H1 (cell line): ENCODE data around the gene TRPC4. TPM values are rescaled to one million over a fixed set of nuclear protein-coding genes. Genes with fewer than 3 reads are reported as not detected.

Experiments
- CTCF ChIA-PET: fragments of 300-600 bp; sonication (Branson Sonifier 250); formaldehyde crosslinking; loops from one replicate; lab custom pipeline; 2021; ENCODE audit not compliant: partially characterized antibody; lab: Charles Lee
- POLR2A ChIA-PET: fragments of 300-600 bp; sonication (Branson Sonifier 250); formaldehyde crosslinking; loops from one replicate; lab custom pipeline; 2021; ENCODE audit warnings: inconsistent platforms; ENCODE audit not compliant: partially characterized antibody; lab: Charles Lee
- DNase-seq, 2 experiments: peaks; one replicate each; pipeline versions ENCODE4 v3.0.0 to v3.0.0-alpha.2; 2010 to 2022; ENCODE audit warnings: low spot score in 2 of 2, low read depth in 1 of 2, mixed read lengths in 1 of 2
- FAIRE-seq: peaks from 2 replicates; lab custom pipeline; 2011; peaks lifted over from hg19 to GRCh38; lab: Jason Lieb, UNC
- H2AFZ ChIP-seq: 2 replicates; pipeline ENCODE4 v1.8.1; 2012; ENCODE audit warnings: low read length, inconsistent platforms
- H2AK5ac ChIP-seq: 2 replicates; pipeline ENCODE4 v1.6.1; 2013; ENCODE audit warnings: low read depth, low read length
- H2BK120ac ChIP-seq: replicated peaks from 2 replicates; pipeline ENCODE3; 2013; ENCODE audit warnings: low read depth, low read length, inconsistent platforms
- H2BK12ac ChIP-seq: 2 replicates; pipeline ENCODE4 v1.6.1; 2013; ENCODE audit warnings: low read depth, low read length
- H2BK15ac ChIP-seq: 2 replicates; pipeline ENCODE4 v1.6.1; 2013; ENCODE audit warnings: low read length
- H2BK20ac ChIP-seq: 2 replicates; pipeline ENCODE4 v1.6.1; 2013; ENCODE audit warnings: low read length
- H2BK5ac ChIP-seq: 2 replicates; pipeline ENCODE4 v1.6.1; 2013; ENCODE audit warnings: low read depth, low read length
- H3K14ac ChIP-seq: 2 replicates; pipeline ENCODE4 v1.6.1; 2013; ENCODE audit warnings: inconsistent platforms; ENCODE audit not compliant: insufficient read length
- H3K18ac ChIP-seq: 2 replicates; pipeline ENCODE4 v1.6.1; 2013; ENCODE audit warnings: low read length; ENCODE audit errors: extremely low read depth
- H3K23ac ChIP-seq: 2 replicates; pipeline ENCODE4 v1.6.1; 2013; ENCODE audit warnings: inconsistent platforms; ENCODE audit not compliant: insufficient read length
- H3K23me2 ChIP-seq: 2 replicates; pipeline ENCODE4 v1.6.1; 2013; ENCODE audit warnings: low read depth, low read length
- H3K27ac ChIP-seq: 2 replicates; pipeline ENCODE4 v1.6.1; 2011; ENCODE audit warnings: low read depth, low read length, inconsistent platforms
- H3K27me3 ChIP-seq, 4 experiments: replicated peaks in 1 of 4; 1 replicate in 1 of 4; 2 replicates in 3 of 4; pipeline versions ENCODE4 v1.6.1 to v1.8.1; 2011 to 2013; ENCODE audit warnings: low read length in 3 of 4, mild to moderate bottlenecking in 3 of 4, inconsistent platforms in 2 of 4, mixed read lengths in 2 of 4, moderate library complexity in 1 of 4; ENCODE audit not compliant: control insufficient read depth in 3 of 4, insufficient read depth in 3 of 4; ENCODE audit errors: extremely low read depth in 1 of 4
- H3K36me3 ChIP-seq, 4 experiments: 2 replicates each; pipeline versions ENCODE4 v1.6.1 to v1.8.1; 2011 to 2013; ENCODE audit warnings: mild to moderate bottlenecking in 4 of 4, low read length in 3 of 4, moderate library complexity in 2 of 4, control low read depth in 1 of 4, inconsistent platforms in 1 of 4; ENCODE audit not compliant: insufficient read depth in 4 of 4, control insufficient read depth in 2 of 4
- H3K4ac ChIP-seq: replicated peaks from 2 replicates; pipeline ENCODE3; 2013; ENCODE audit warnings: low read length, low read depth, mixed read lengths, inconsistent platforms; ENCODE audit not compliant: insufficient read length
- H3K4me1 ChIP-seq, 4 experiments: replicated peaks in 1 of 4; 1 replicate in 1 of 4; 2 replicates in 3 of 4; pipeline versions ENCODE4 v1.6.1 to v1.8.1; 2011 to 2013; ENCODE audit warnings: low read length in 3 of 4, inconsistent platforms in 2 of 4, mixed read lengths in 1 of 4; ENCODE audit not compliant: insufficient read depth in 4 of 4, control insufficient read depth in 3 of 4
- H3K4me2 ChIP-seq, 2 experiments: 2 replicates each; pipeline versions ENCODE4 v1.6.1 to v1.8.1; 2011 to 2013; ENCODE audit warnings: low read depth in 2 of 2, low read length in 2 of 2, control low read depth in 1 of 2, inconsistent platforms in 1 of 2, mild to moderate bottlenecking in 1 of 2; ENCODE audit not compliant: insufficient read depth in 1 of 2
- H3K4me3 ChIP-seq, 4 experiments: fragments of 200-600, 300-600 bp in 1 of 4; sonication (generic), shearing (Covaris generic), sonication (Bioruptor Twin) in 1 of 4; 2 replicates each; pipeline versions ENCODE4 v1.5.1 to v1.8.1; 2011 to 2016; ENCODE audit warnings: low read length in 4 of 4, low read depth in 3 of 4, control low read depth in 2 of 4, inconsistent platforms in 2 of 4, mild to moderate bottlenecking in 2 of 4, mixed read lengths in 1 of 4, moderate library complexity in 1 of 4; ENCODE audit not compliant: insufficient read depth in 2 of 4; ENCODE audit errors: extremely low read depth in 1 of 4
- H3K56ac ChIP-seq: replicated peaks from 2 replicates; pipeline ENCODE3; 2013; ENCODE audit warnings: low read depth, mild to moderate bottlenecking, mixed read lengths, low read length, inconsistent platforms; ENCODE audit not compliant: insufficient read length
- H3K79me1 ChIP-seq: 2 replicates; pipeline ENCODE4 v1.6.1; 2013; ENCODE audit warnings: low read depth, low read length, control low read depth
- H3K79me2 ChIP-seq, 2 experiments: 2 replicates each; pipeline versions ENCODE4 v1.6.1 to v1.8.1; 2012 to 2013; ENCODE audit warnings: low read length in 2 of 2, mild to moderate bottlenecking in 2 of 2, inconsistent platforms in 1 of 2; ENCODE audit not compliant: insufficient read depth in 2 of 2, control insufficient read depth in 1 of 2
- H3K9ac ChIP-seq, 4 experiments: replicated peaks in 1 of 4; 1 replicate in 1 of 4; 2 replicates in 3 of 4; pipeline versions ENCODE4 v1.6.1 to v1.8.1; 2011 to 2013; ENCODE audit warnings: low read depth in 3 of 4, low read length in 3 of 4, control low read depth in 2 of 4, mild to moderate bottlenecking in 2 of 4, moderate library complexity in 2 of 4, inconsistent platforms in 1 of 4; ENCODE audit errors: extremely low read depth in 1 of 4
- H3K9me3 ChIP-seq, 2 experiments: 2 replicates each; pipeline versions ENCODE4 v1.6.1 to v1.8.1; 2012 to 2013; ENCODE audit warnings: mild to moderate bottlenecking in 2 of 2, moderate library complexity in 2 of 2, control low read depth in 1 of 2, inconsistent platforms in 1 of 2, low read depth in 1 of 2, low read length in 1 of 2, mixed read lengths in 1 of 2; ENCODE audit not compliant: insufficient read depth in 2 of 2
- H4K20me1 ChIP-seq, 2 experiments: replicated peaks in 1 of 2; 2 replicates each; pipeline versions ENCODE3 to v1.8.1; 2011 to 2013; ENCODE audit warnings: inconsistent platforms in 2 of 2, low read length in 2 of 2, mild to moderate bottlenecking in 1 of 2; ENCODE audit not compliant: insufficient read depth in 2 of 2, control insufficient read depth in 1 of 2
- H4K5ac ChIP-seq: 2 replicates; pipeline ENCODE4 v1.6.1; 2013; ENCODE audit warnings: low read length, low read depth, mixed read lengths, inconsistent platforms; ENCODE audit not compliant: insufficient read length
- H4K8ac ChIP-seq: 2 replicates; pipeline ENCODE4 v1.8.0; 2013; ENCODE audit warnings: mild to moderate bottlenecking, moderate library complexity, low read length, inconsistent platforms; ENCODE audit not compliant: insufficient read depth; ENCODE audit errors: extremely low read depth
- H4K91ac ChIP-seq: replicated peaks from 2 replicates; pipeline ENCODE3; 2013; ENCODE audit warnings: low read length, mixed read lengths, inconsistent platforms; ENCODE audit not compliant: insufficient read length
- CBX5 ChIP-seq: fragments of 300-800, 300-1000 bp; sonication (generic); IDR thresholded peaks from 2 replicates; pipeline ENCODE4 v1.7.1; 2016; ENCODE audit warnings: antibody characterized with exemption, low read length, low read depth
- CTBP2 ChIP-seq: IDR thresholded peaks from 2 replicates; pipeline ENCODE4 v1.7.0; 2011; ENCODE audit warnings: borderline replicate concordance, mild to moderate bottlenecking, moderate library complexity, mixed read lengths, low read length; ENCODE audit not compliant: insufficient read depth, insufficient read length
- EGR1 ChIP-seq: IDR thresholded peaks from 2 replicates; pipeline ENCODE4 v1.6.1; 2011; ENCODE audit warnings: low read depth, low read length, borderline replicate concordance
- HDAC2 ChIP-seq, 2 experiments: fragments of 300-600 bp in 1 of 2; sonication (generic) in 1 of 2; IDR thresholded peaks; 2 replicates each; pipeline ENCODE4 v1.6.1; 2011 to 2012; ENCODE audit warnings: low read depth in 2 of 2, low read length in 2 of 2, mild to moderate bottlenecking in 2 of 2, moderate library complexity in 2 of 2, borderline replicate concordance in 1 of 2, inconsistent platforms in 1 of 2
- HDAC6 ChIP-seq: IDR thresholded peaks from one replicate; pipeline ENCODE4 v1.7.1; 2012; ENCODE audit warnings: low read depth, mild to moderate bottlenecking, inconsistent platforms, low read length, moderate library complexity
- KDM4A ChIP-seq: IDR thresholded peaks from one replicate; pipeline ENCODE4 v1.7.1; 2012; ENCODE audit warnings: low read depth, mild to moderate bottlenecking, moderate library complexity, low read length, inconsistent platforms; ENCODE audit not compliant: severe bottlenecking
- POU5F1 ChIP-seq: IDR thresholded peaks from 2 replicates; pipeline ENCODE4 v1.6.1; 2011; ENCODE audit warnings: low read depth, mild to moderate bottlenecking, low read length, moderate library complexity
- RAD21 ChIP-seq, 2 experiments: IDR thresholded peaks in 1 of 2; conservative IDR thresholded peaks in 1 of 2; 2 replicates each; pipeline ENCODE4 v1.6.1; 2011; ENCODE audit warnings: low read depth in 2 of 2, low read length in 2 of 2, improper control_type of control experiment in 1 of 2, inconsistent platforms in 1 of 2, mild to moderate bottlenecking in 1 of 2, moderate library complexity in 1 of 2
- TCF12 ChIP-seq: IDR thresholded peaks from 2 replicates; pipeline ENCODE4 v1.6.1; 2011; ENCODE audit warnings: low read depth, mild to moderate bottlenecking, low read length
- WGBS, 2 experiments: shearing (Covaris generic) in 1 of 2; methylation state at CpG; one replicate each; pipeline versions ENCODE4 v1.1.6 to v1.1.7; 2013 to 2015; ENCODE audit warnings: low lambda C conversion rate in 2 of 2, mixed read lengths in 2 of 2, inconsistent platforms in 1 of 2, low coverage in 1 of 2, missing lambda C conversion rate in 1 of 2; ENCODE audit not compliant: insufficient replicate concordance in 2 of 2, insufficient coverage in 1 of 2, insufficient read length in 1 of 2; ENCODE audit errors: extremely low coverage in 1 of 2, missing lambda C conversion rate in 1 of 2; 5-methylcytosine and 5-hydroxymethylcytosine counted together
- polyA plus RNA-seq, 7 experiments: library from polyadenylated mRNA; depleted of rRNA in 3 of 7; stranded (reverse) in 5 of 7; unstranded in 2 of 7; fragments of >200 nt in 5 of 7; fragments of 200-250 nt in 2 of 7; gene quantifications; 1 replicate in 5 of 7; 2 replicates in 1 of 7; 4 replicates in 1 of 7; pipeline versions ENCODE4 v1.2.1 to v1.2.3, GENCODE V29; 2011 to 2013; ENCODE audit warnings: missing spikeins in 2 of 7, mixed read lengths in 2 of 7
- total RNA-seq: library from RNA; stranded (reverse); fragmentation: NEBNext Ultra II Directional; extraction: Animal tissue kit (Norgen Biotek cat#: 25700); gene quantifications from 2 replicates; pipeline ENCODE4 v1.2.1, GENCODE V29; 2021
- TF ChIP-seq, protein P1 (sequence below): IDR thresholded peaks from 2 replicates; pipeline ENCODE4 v1.6.1; 2012; ENCODE audit warnings: inconsistent platforms
- TF ChIP-seq, protein P2 (sequence below): IDR thresholded peaks from 2 replicates; pipeline ENCODE4 v1.6.1; 2011; ENCODE audit warnings: low read length, improper control_type of control experiment
- TF ChIP-seq, protein P3 (sequence below): IDR thresholded peaks from 2 replicates; pipeline ENCODE4 v1.6.1; 2012; ENCODE audit warnings: inconsistent platforms

The TRPC4 gene
- total and polyA plus RNA-seq, 2 of the 8 experiments (the other 6 are each of a cell fraction or from before 2014, with no cell fraction given) = 12.3 to 14.7 TPM

DNA sequence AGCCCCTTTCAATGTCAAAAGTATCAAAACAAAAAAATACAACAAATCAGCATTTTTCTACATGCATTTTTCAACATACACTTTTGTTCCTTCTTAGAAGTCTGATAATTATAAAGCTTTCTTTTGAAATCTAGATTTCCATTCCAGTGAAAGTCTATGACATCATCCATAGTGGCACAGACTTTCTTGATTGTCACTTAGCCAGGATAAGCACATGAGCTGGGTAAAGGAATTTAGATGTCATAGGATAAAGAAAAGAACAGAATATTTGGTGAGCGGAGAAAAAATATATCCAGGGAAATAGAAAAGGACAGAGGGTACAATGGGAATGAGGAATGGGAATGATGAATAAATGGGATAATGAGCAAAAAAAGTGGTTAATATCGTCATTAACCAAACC lies 15.1 kb upstream of the TRPC4 start:
- Histone ChIP-seq H4K20me1 (no peaks in the 10 kb centered on the region), H2AK5ac (no peak overlapping the region), H3K27me3 (no peaks in the 10 kb centered on the region), H2AFZ (no peak overlapping the region), H3K56ac (no peak overlapping the region), H2BK120ac (no peak overlapping the region), H3K36me3 (no peaks in the 10 kb centered on the region), H4K5ac (no peak overlapping the region), H2BK20ac (no peak overlapping the region), H3K23ac (no peak overlapping the region), H3K18ac (no peak overlapping the region), H3K4me3 (no peak overlapping the region), H3K23me2 (no peaks in the 10 kb centered on the region), H2BK12ac (no peak overlapping the region), H3K4me1 (no peaks in the 10 kb centered on the region), H3K27ac (no peak overlapping the region), H4K91ac (no peak overlapping the region), H3K4ac (no peak overlapping the region), H2BK5ac (no peak overlapping the region), H3K4me2 (no peak overlapping the region), H3K9ac (no peak overlapping the region), H2BK15ac (no peak overlapping the region), H3K79me1 (no peaks in the 10 kb centered on the region), H3K79me2 (no peaks in the 10 kb centered on the region), H3K14ac (no peak overlapping the region), H3K9me3 (no peaks in the 10 kb centered on the region), H4K8ac (no peak overlapping the region)
- WGBS, 2 experiments = 87% methylated on average over 2 of the region's 2 CpGs; no CpG with 5 or more reads in 1 of the 2 experiments
- DNase-seq (no peak), FAIRE-seq (no peak)
- CTCF ChIA-PET = no interaction called here
- POLR2A ChIA-PET = no interaction called here
- TF ChIP-seq, protein P1, sequence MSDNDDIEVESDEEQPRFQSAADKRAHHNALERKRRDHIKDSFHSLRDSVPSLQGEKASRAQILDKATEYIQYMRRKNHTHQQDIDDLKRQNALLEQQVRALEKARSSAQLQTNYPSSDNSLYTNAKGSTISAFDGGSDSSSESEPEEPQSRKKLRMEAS = no peak
- no peak for TF ChIP-seq KDM4A
- no peak for TF ChIP-seq POU5F1
- TF ChIP-seq TCF12 = no peak
- no peak for TF ChIP-seq EGR1
- no peak for TF ChIP-seq HDAC6
- TF ChIP-seq, protein P2, sequence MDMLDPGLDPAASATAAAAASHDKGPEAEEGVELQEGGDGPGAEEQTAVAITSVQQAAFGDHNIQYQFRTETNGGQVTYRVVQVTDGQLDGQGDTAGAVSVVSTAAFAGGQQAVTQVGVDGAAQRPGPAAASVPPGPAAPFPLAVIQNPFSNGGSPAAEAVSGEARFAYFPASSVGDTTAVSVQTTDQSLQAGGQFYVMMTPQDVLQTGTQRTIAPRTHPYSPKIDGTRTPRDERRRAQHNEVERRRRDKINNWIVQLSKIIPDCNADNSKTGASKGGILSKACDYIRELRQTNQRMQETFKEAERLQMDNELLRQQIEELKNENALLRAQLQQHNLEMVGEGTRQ = no peak
- TF ChIP-seq RAD21 (IDR thresholded peaks at IDR 0.05 in 1 of 2, conservative IDR thresholded peaks at IDR 0.05 in 1 of 2; ENCODE audit: low read depth in 2 of 2, low read length in 2 of 2) = no peak
- no peak for TF ChIP-seq CTBP2
- TF ChIP-seq CBX5 = no peak
- TF ChIP-seq, protein P3, sequence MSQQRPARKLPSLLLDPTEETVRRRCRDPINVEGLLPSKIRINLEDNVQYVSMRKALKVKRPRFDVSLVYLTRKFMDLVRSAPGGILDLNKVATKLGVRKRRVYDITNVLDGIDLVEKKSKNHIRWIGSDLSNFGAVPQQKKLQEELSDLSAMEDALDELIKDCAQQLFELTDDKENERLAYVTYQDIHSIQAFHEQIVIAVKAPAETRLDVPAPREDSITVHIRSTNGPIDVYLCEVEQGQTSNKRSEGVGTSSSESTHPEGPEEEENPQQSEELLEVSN = no peak
- no peak for TF ChIP-seq HDAC2 (IDR thresholded peaks at IDR 0.05; ENCODE audit: borderline replicate concordance in 1 of 2, low read depth in 2 of 2, low read length in 2 of 2)
